ENCODE results near the gene CYB5D1. TPM values are rescaled to one million over a fixed set of nuclear protein-coding genes. Genes with fewer than 3 reads are reported as not detected.
A peak's percentile ranks its signal among the peaks of the same experiment; 100 is the strongest.

The CYB5D1 gene
- total RNA-seq, 1 experiment from 2014 or later, result 8.5 TPM

GRCh38 chr17:7833011-7833794, 24.6 kb upstream of the CYB5D1 start:
- no peak for DNase-seq (ENCODE audit: low spot score)
- in situ Hi-C loops (cut with HindIII; ENCODE audit: low sequenced_read_pairs), result no loop called here

- peak; percentile 97 for DNase-seq (ENCODE audit: low spot score)
- in situ Hi-C loops (cut with HindIII; ENCODE audit: low sequenced_read_pairs), result no loop called here
Measured at GRCh38 chr17:7833795-7834541, 23.8 kb upstream of the CYB5D1 start, which contains the start of gene KDM6B. Gene KDM6B (plus strand): TSS chr17:7834217. CDS start chr17:7845555, 11,338 bp downstream.

GRCh38 chr17:7834542-7834956, 23.3 kb upstream of the CYB5D1 start:
- in situ Hi-C loops (cut with HindIII; ENCODE audit: low sequenced_read_pairs), result no loop called here
- peak; percentile 54 for DNase-seq (ENCODE audit: low spot score)

- in situ Hi-C loops (cut with HindIII; ENCODE audit: low sequenced_read_pairs), result no loop called here
Measured at GRCh38 chr17:7834957-7835813, 22.6 kb upstream of the CYB5D1 start.

GRCh38 chr17:7835814-7836595, 21.8 kb upstream of the CYB5D1 start:
- DNase-seq (ENCODE audit: low spot score), result peak; percentile 89
- in situ Hi-C loops (cut with HindIII; ENCODE audit: low sequenced_read_pairs), result no loop called here

More at GRCh38 chr17:7834957-7835813, 22.6 kb upstream of the CYB5D1 start:
- DNase-seq (ENCODE audit: low spot score), result peak; percentile 98

GRCh38 chr17:7836596-7837407, 21.0 kb upstream of the CYB5D1 start:
- DNase-seq (ENCODE audit: low spot score), result peak; percentile 84
- in situ Hi-C loops (cut with HindIII; ENCODE audit: low sequenced_read_pairs), result no loop called here

GRCh38 chr17:7837408-7838088, 20.3 kb upstream of the CYB5D1 start:
- DNase-seq (ENCODE audit: low spot score), result peak; percentile 23
- in situ Hi-C loops (cut with HindIII; ENCODE audit: low sequenced_read_pairs), result no loop called here

GRCh38 chr17:7838090-7839075, 19.4 kb upstream of the CYB5D1 start:
- in situ Hi-C loops (cut with HindIII; ENCODE audit: low sequenced_read_pairs), result no loop called here
- DNase-seq (ENCODE audit: low spot score), result peak; percentile 51

- in situ Hi-C loops (cut with HindIII; ENCODE audit: low sequenced_read_pairs), result no loop called here
- peak; percentile 9 for DNase-seq (ENCODE audit: low spot score)
Measured at GRCh38 chr17:7839190-7839875, 18.5 kb upstream of the CYB5D1 start.

GRCh38 chr17:7839876-7840261, 17.9 kb upstream of the CYB5D1 start:
- DNase-seq (ENCODE audit: low spot score), result peak; percentile 57
- in situ Hi-C loops (cut with HindIII; ENCODE audit: low sequenced_read_pairs), result no loop called here

- in situ Hi-C loops (cut with HindIII; ENCODE audit: low sequenced_read_pairs), result no loop called here
Measured at GRCh38 chr17:7840441-7840840, 17.4 kb upstream of the CYB5D1 start.

GRCh38 chr17:7840875-7841274, 16.9 kb upstream of the CYB5D1 start:
- in situ Hi-C loops (cut with HindIII; ENCODE audit: low sequenced_read_pairs), result no loop called here
- no peak for DNase-seq (ENCODE audit: low spot score)

More at GRCh38 chr17:7840441-7840840, 17.4 kb upstream of the CYB5D1 start:
- DNase-seq (ENCODE audit: low spot score), result peak; percentile 5

GRCh38 chr17:7841396-7841914, 16.3 kb upstream of the CYB5D1 start:
- in situ Hi-C loops (cut with HindIII; ENCODE audit: low sequenced_read_pairs), result no loop called here
- peak; percentile 60 for DNase-seq (ENCODE audit: low spot score)

GRCh38 chr17:7841915-7842379, 15.9 kb upstream of the CYB5D1 start:
- DNase-seq (ENCODE audit: low spot score), result peak; percentile 84
- in situ Hi-C loops (cut with HindIII; ENCODE audit: low sequenced_read_pairs), result no loop called here
